PC-9 (cell line): ENCODE measurements around the gene LIPC. TPM values are rescaled to one million over a fixed set of nuclear protein-coding genes. Genes with fewer than 3 reads are reported as not detected.

Experiments used
- BruUV-seq: library from RNA; stranded (reverse); fragments of 400-500 nt; replicated peaks from 2 replicates; lab custom pipeline; 2021; lab: Mats Ljungman, UMichigan
- CTCF ChIA-PET: fragments of 300-600 bp; sonication (Branson Sonifier 250); formaldehyde crosslinking; loops from one replicate; lab custom pipeline; 2022; ENCODE audit warnings: antibody characterized with exemption; lab: Charles Lee
- POLR2A ChIA-PET: fragments of 300-600 bp; sonication (Branson Sonifier 250); formaldehyde crosslinking; loops from one replicate; lab custom pipeline; 2022; ENCODE audit warnings: antibody characterized with exemption; ENCODE audit not compliant: unreplicated experiment; lab: Charles Lee
- DNase-seq, 2 experiments: peaks; one replicate each; pipeline versions ENCODE4 v3.0.0 to v3.0.0-alpha.2; 2015 to 2022; ENCODE audit warnings: mixed read lengths in 1 of 2
- H2AFZ ChIP-seq: fragments of 200-600 bp; sonication (generic); 2 replicates; pipeline ENCODE4 v1.8.1; 2017; ENCODE audit warnings: antibody characterized with exemption
- H3F3A ChIP-seq: fragments of 200-600 bp; sonication (generic); 2 replicates; pipeline ENCODE4 v1.8.1; 2017; ENCODE audit warnings: antibody characterized with exemption, mild to moderate bottlenecking, low read depth; ENCODE audit not compliant: insufficient read depth
- H3K27ac ChIP-seq: fragments of 200-600 bp; sonication (generic); 2 replicates; pipeline ENCODE4 v1.6.1; 2016; ENCODE audit warnings: mixed run types
- H3K27me3 ChIP-seq: fragments of 200-600 bp; sonication (generic); 2 replicates; pipeline ENCODE4 v1.6.1; 2016; ENCODE audit warnings: low read depth, mixed run types; ENCODE audit not compliant: insufficient read depth
- H3K36me3 ChIP-seq: fragments of 200-600 bp; sonication (generic); 2 replicates; pipeline ENCODE4 v1.6.1; 2016; ENCODE audit warnings: low read depth, mixed run types
- H3K4me1 ChIP-seq: fragments of 200-600 bp; sonication (generic); replicated peaks from 2 replicates; pipeline ENCODE4 v1.6.1; 2016; ENCODE audit warnings: mixed run types; ENCODE audit not compliant: insufficient read depth
- H3K4me2 ChIP-seq: fragments of 200-600 bp; sonication (generic); 2 replicates; pipeline ENCODE4 v1.6.1; 2017; ENCODE audit warnings: mixed run types
- H3K4me3 ChIP-seq: fragments of 200-600 bp; sonication (generic); 2 replicates; pipeline ENCODE4 v1.6.1; 2016; ENCODE audit warnings: mixed run types
- H3K79me2 ChIP-seq: fragments of 200-600 bp; sonication (generic); 2 replicates; pipeline ENCODE4 v1.6.1; 2017; ENCODE audit warnings: low read depth, mixed run types
- H3K9me2 ChIP-seq: fragments of 200-600 bp; sonication (generic); 2 replicates; pipeline ENCODE4 v1.8.1; 2017; ENCODE audit warnings: mild to moderate bottlenecking; ENCODE audit not compliant: insufficient read depth
- H3K9me3 ChIP-seq: fragments of 200-600 bp; sonication (generic); 2 replicates; pipeline ENCODE4 v1.8.1; 2016; ENCODE audit warnings: low read depth; ENCODE audit not compliant: insufficient read depth
- H4K20me1 ChIP-seq: fragments of 200-600 bp; sonication (generic); 2 replicates; pipeline ENCODE4 v1.8.1; 2017; ENCODE audit not compliant: insufficient read depth
- EZH2 ChIP-seq: fragments of 200-600 bp; sonication (generic); IDR thresholded peaks from 2 replicates; pipeline ENCODE4 v1.8.0; 2017; ENCODE audit warnings: antibody characterized with exemption, low read depth
- intact Hi-C: fragments of 100-400 bp; cut with micrococcal nuclease; formaldehyde crosslinking; loops from one replicate; pipeline ENCODE4 v1.10.0; 2022; ENCODE audit not compliant: unreplicated experiment
- total RNA-seq: library from RNA; stranded (reverse); gene quantifications from 2 replicates; pipeline ENCODE4 v1.2.3, GENCODE V29; 2021
- TF ChIP-seq, protein P1 (sequence below): fragments of 200-600 bp; sonication (generic); conservative IDR thresholded peaks from 2 replicates; pipeline ENCODE4 v1.6.1; 2017; ENCODE audit warnings: mixed run types, antibody characterized with exemption, mild to moderate bottlenecking, moderate library complexity

LIPC gene
- total RNA-seq, 1 experiment from 2014 or later = not detected

DNA sequence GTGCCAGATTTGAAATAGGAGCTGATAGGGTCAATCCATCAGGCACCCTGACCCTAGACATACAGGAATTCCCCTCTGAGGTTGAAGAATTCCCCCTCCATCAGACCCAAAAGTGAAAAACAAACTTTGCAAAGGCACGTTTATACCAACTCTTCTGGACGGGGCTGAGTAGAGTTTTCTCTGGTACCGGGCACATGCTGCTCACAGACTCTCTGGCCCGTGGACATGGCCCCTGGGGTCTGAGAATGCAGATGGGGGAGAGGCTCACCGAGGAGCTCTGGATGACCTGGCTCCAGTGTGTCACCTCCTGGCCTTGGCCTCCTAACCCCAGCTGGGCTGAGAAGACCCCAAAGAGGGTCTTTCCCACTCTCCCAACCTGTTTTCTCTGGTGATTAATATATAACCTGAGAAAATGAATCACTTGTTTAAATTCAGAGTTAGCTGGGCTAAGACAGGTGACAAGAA is 11.2 kb upstream of the LIPC start:
- Histone ChIP-seq H3K27me3 (no peaks in the 10 kb centered on the region), H3K79me2 (no peaks in the 10 kb centered on the region), H3K36me3 (no peaks in the 10 kb centered on the region), H2AFZ (no peak overlapping the region), H3K27ac (no peak overlapping the region), H3F3A (no peaks in the 10 kb centered on the region), H3K4me2 (no peak overlapping the region), H3K4me3 (no peak overlapping the region), H4K20me1 (no peaks in the 10 kb centered on the region), H3K9me2 (no peaks in the 10 kb centered on the region), H3K4me1 (peaks cover 8% of the 10 kb centered on the region), H3K9me3 (no peaks in the 10 kb centered on the region)
- TF ChIP-seq, protein P1, sequence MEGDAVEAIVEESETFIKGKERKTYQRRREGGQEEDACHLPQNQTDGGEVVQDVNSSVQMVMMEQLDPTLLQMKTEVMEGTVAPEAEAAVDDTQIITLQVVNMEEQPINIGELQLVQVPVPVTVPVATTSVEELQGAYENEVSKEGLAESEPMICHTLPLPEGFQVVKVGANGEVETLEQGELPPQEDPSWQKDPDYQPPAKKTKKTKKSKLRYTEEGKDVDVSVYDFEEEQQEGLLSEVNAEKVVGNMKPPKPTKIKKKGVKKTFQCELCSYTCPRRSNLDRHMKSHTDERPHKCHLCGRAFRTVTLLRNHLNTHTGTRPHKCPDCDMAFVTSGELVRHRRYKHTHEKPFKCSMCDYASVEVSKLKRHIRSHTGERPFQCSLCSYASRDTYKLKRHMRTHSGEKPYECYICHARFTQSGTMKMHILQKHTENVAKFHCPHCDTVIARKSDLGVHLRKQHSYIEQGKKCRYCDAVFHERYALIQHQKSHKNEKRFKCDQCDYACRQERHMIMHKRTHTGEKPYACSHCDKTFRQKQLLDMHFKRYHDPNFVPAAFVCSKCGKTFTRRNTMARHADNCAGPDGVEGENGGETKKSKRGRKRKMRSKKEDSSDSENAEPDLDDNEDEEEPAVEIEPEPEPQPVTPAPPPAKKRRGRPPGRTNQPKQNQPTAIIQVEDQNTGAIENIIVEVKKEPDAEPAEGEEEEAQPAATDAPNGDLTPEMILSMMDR = no peak
- no peak for TF ChIP-seq EZH2
- DNase-seq = no peak
- CTCF ChIA-PET = no interaction called here
- POLR2A ChIA-PET = interaction anchor here (0.6 kb wide), 1 partner anchor 92 kb away, joined by 5 read pairs; no protein-coding TSS in a partner anchor
- intact Hi-C loops = no loop called here
- BruUV-seq = no TSS peak

DNA sequence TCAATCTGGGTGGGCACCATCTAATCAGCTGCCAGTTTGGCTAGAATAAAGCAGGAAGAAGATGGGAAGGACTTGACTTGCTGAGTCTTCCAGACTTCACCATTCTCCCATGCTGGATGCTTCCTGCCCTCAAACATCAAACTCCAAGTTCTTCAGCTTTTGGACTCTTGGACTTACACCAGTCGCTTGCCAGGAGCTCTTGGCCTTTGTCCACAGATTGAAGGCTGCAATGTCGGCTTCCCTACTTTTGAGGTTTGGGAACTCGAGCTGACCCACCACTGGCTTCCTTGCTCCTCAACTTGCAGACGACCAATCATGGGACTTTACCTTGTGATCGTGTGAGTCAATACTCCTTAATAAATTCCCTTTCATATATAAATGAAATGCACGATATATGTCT is 8.6 kb upstream of the LIPC start:
- ChIA-PET POLR2A (no interaction called here), CTCF (no interaction called here)
- Histone ChIP-seq H3K79me2 (no peaks in the 10 kb centered on the region), H3K9me2 (no peaks in the 10 kb centered on the region), H3K4me1 (peaks cover 12% of the 10 kb centered on the region), H2AFZ (no peak overlapping the region), H3K27me3 (no peaks in the 10 kb centered on the region), H3K4me2 (no peak overlapping the region), H3F3A (no peaks in the 10 kb centered on the region), H4K20me1 (no peaks in the 10 kb centered on the region), H3K36me3 (no peaks in the 10 kb centered on the region), H3K27ac (no peak overlapping the region), H3K9me3 (no peaks in the 10 kb centered on the region), H3K4me3 (no peak overlapping the region)
- no peak for TF ChIP-seq EZH2
- TF ChIP-seq, protein P1 = no peak
- no peak for DNase-seq
- intact Hi-C loops = no loop called here
- no TSS peak for BruUV-seq

DNA sequence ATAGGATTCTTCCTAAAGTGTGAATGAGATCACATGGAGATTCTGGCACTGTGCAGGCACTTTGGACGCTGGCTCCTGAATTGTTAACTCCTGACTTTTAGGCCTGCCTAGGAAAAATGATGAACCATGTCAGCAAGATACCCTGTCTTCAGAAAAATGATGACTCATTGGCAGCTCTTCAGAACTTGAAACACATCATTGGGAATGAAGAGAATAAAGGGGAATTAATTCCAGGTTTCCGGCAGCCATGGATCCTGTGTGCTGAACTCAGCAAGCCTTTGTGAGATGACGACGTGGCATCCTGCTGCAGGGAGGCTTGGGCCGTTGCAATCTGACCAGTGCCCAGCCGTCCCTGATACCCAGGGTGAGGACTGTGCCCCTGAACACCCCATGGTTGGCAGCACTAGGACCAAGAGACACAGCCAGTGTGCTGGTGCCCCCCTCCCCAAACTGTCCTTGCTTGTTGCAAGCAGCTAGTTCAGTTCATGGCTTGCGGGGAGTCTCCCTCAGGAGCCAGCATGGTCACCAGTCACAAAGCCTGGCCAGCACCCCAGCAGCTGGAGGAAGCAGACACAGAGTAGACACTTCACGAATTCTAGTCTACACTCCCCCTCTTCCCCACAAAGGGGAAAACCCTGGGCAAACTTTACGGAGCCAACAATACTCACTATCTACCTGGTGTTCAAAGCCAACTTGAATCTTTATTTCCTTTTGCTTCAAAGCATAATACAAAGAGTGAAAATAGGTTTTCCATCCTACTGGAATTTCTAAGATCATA is 7.8 kb upstream of the LIPC start:
- TF ChIP-seq EZH2 = no peak
- TF ChIP-seq, protein P1 = no peak
- ChIA-PET CTCF (no interaction called here), POLR2A (no interaction called here)
- no peak overlapping the region for H3K4me2 ChIP-seq
- H3K9me3 ChIP-seq = no peaks in the 10 kb centered on the region
- intact Hi-C loops = no loop called here
- H3F3A ChIP-seq = no peaks in the 10 kb centered on the region
- DNase-seq = no peak
- H3K36me3 ChIP-seq = no peaks in the 10 kb centered on the region
- no peak overlapping the region for H3K4me3 ChIP-seq
- no peaks in the 10 kb centered on the region for H3K27me3 ChIP-seq
- H3K27ac ChIP-seq = no peak overlapping the region
- no peaks in the 10 kb centered on the region for H3K9me2 ChIP-seq
- no peak overlapping the region for H2AFZ ChIP-seq
- no peaks in the 10 kb centered on the region for H4K20me1 ChIP-seq
- no TSS peak for BruUV-seq
- no peaks in the 10 kb centered on the region for H3K79me2 ChIP-seq
- H3K4me1 ChIP-seq = peaks cover 12% of the 10 kb centered on the region
